ENCODE data around the gene WHAMM. TPM values are rescaled to one million over a fixed set of nuclear protein-coding genes. Genes with fewer than 3 reads are reported as not detected.

Gene WHAMM
- total and polyA plus RNA-seq, 2 donors (not counting 3 experiments of a cell fraction or from before 2014, with no cell fraction given), result 4.1 to 9.4 TPM

- no TSS peak for BruUV-seq (replicated peaks)
- Histone ChIP-seq H3K4me1 (ENCODE audit: control insufficient read depth, extremely low read depth, insufficient read depth, low read length) (no peaks in the 10 kb centered on the region), H3K9me3 (replicated peaks; ENCODE audit: control insufficient read depth, insufficient read depth, low read length) (no peaks in the 10 kb centered on the region), H3K9me1 (replicated peaks; ENCODE audit: control insufficient read depth, extremely low read depth, insufficient read depth, low read length) (no peaks in the 10 kb centered on the region), H2AFZ (ENCODE audit: low read depth, low read length) (no peak overlapping the region), H3K36me3 (ENCODE audit: control insufficient read depth in 2 of 2, extremely low read depth in 1 of 2, insufficient read depth in 2 of 2, low read length in 2 of 2) (peaks cover 4 to 5% of the 10 kb centered on the region in 2 experiments), H3K27me3 (ENCODE audit: control insufficient read depth in 2 of 2, insufficient read depth in 2 of 2, low read length in 2 of 2) (no peaks in the 10 kb centered on the region), H3K4me3 (replicated peaks in 1 of 3; ENCODE audit: insufficient read depth in 1 of 3, low read depth in 1 of 3, low read length in 3 of 3) (no peak overlapping the region), H3K27ac (ENCODE audit: insufficient read depth, low read depth, low read length) (no peak overlapping the region), H3K9ac (replicated peaks; ENCODE audit: extremely low read depth, insufficient read depth, low read length) (no peak overlapping the region), H4K20me1 (replicated peaks; ENCODE audit: control insufficient read depth, extremely low read depth, insufficient read depth, low read length) (no peaks in the 10 kb centered on the region), H3K79me2 (ENCODE audit: control insufficient read depth, insufficient read depth, low read length) (peaks cover 35% of the 10 kb centered on the region), H3K4me2 (ENCODE audit: insufficient read depth, low read length) (no peak overlapping the region)
- ChIA-PET POLR2A (no interaction called here), CTCF (interaction anchor here (0.8 to 1.3 kb wide), 3 partner anchors 37 to 198 kb away, joined by 3 to 4 read pairs (median 3); no protein-coding TSS in a partner anchor)
- dilution Hi-C loops (cut with MboI; ENCODE audit: extremely low pct_ligation_motif_present, low sequenced_read_pairs) (no loop called here), intact Hi-C loops (cut with micrococcal nuclease) (no loop called here)
- FAIRE-seq, result no peak
- TF ChIP-seq CTCF (IDR thresholded peaks at IDR 0.05; ENCODE audit: extremely low read depth in 1 of 2, insufficient read depth in 1 of 2, low read depth in 1 of 2, low read length in 2 of 2), result no peak
- TF ChIP-seq MYC (IDR thresholded peaks at IDR 0.05; ENCODE audit: low read depth, low read length), result no peak
- TF ChIP-seq FOS (IDR thresholded peaks at IDR 0.05; ENCODE audit: borderline replicate concordance, insufficient read depth, low read length), result no peak
- TF ChIP-seq JUN (IDR thresholded peaks at IDR 0.05; ENCODE audit: borderline replicate concordance, insufficient read depth, insufficient read length, low read depth), result no peak
- TF ChIP-seq MAX (IDR thresholded peaks at IDR 0.05; ENCODE audit: insufficient read depth, insufficient read length), result no peak
- no peak for TF ChIP-seq EZH2 (IDR thresholded peaks at IDR 0.05; ENCODE audit: borderline replicate concordance, low read depth, low read length, severe bottlenecking)
- TF ChIP-seq GATA2 (IDR thresholded peaks at IDR 0.05; ENCODE audit: insufficient read depth, insufficient read length, low read depth, low read length), result no peak
- TF ChIP-seq POLR2AphosphoS5 (IDR thresholded peaks at IDR 0.05; ENCODE audit: insufficient read depth, low read depth, low read length), result no peak
- TF ChIP-seq POLR2A (IDR thresholded peaks at IDR 0.05; ENCODE audit: low read depth, low read length), result no peak
- no peak for DNase-seq (ENCODE audit: low read depth, low spot score)
Observed at GRCh38 chr15:82812994-82813393, 3.6 kb downstream of the WHAMM start.
